ENCODE data around the gene SPOCK1.
"Not testable (repeated sequence)": the region's sequence is repeated elsewhere in the genome, so short reads cannot be mapped to it uniquely, and the experiment has no call there.

The SPOCK1 gene

GRCh38 chr5:137259115-137259514 is 240.0 kb downstream of the SPOCK1 start:
- not testable (repeated sequence) for DNase-seq

GRCh38 chr5:137254119-137255090 is 244.7 kb downstream of the SPOCK1 start:
- DNase-seq, result no peak

- no peak for DNase-seq
Observed at GRCh38 chr5:137252512-137252911, 246.6 kb downstream of the SPOCK1 start.

GRCh38 chr5:137250421-137250820 is 248.7 kb downstream of the SPOCK1 start:
- DNase-seq, result no peak

GRCh38 chr5:137248527-137248926 is 250.6 kb downstream of the SPOCK1 start:
- no peak for DNase-seq

GRCh38 chr5:137245438-137245837 is 253.7 kb downstream of the SPOCK1 start:
- DNase-seq, result no peak

GRCh38 chr5:137240285-137240684 is 258.8 kb downstream of the SPOCK1 start:
- no peak for DNase-seq

GRCh38 chr5:137236849-137237507 is 262.1 kb downstream of the SPOCK1 start:
- no peak for DNase-seq

- DNase-seq, result no peak
Observed at GRCh38 chr5:137236252-137236651, 262.9 kb downstream of the SPOCK1 start.

GRCh38 chr5:137234973-137235943 is 263.9 kb downstream of the SPOCK1 start:
- no peak for DNase-seq

- DNase-seq, result no peak
Observed at GRCh38 chr5:137233726-137234125, 265.4 kb downstream of the SPOCK1 start.

GRCh38 chr5:137233304-137233703 is 265.8 kb downstream of the SPOCK1 start:
- not testable (repeated sequence) for DNase-seq

- no peak for DNase-seq
Observed at GRCh38 chr5:137231540-137231939, 267.6 kb downstream of the SPOCK1 start.

GRCh38 chr5:137228816-137229215 is 270.3 kb downstream of the SPOCK1 start:
- DNase-seq, result no peak

GRCh38 chr5:137226081-137226480 is 273.0 kb downstream of the SPOCK1 start:
- DNase-seq, result no peak

GRCh38 chr5:137223324-137224295 is 275.5 kb downstream of the SPOCK1 start:
- no peak for DNase-seq

- DNase-seq, result no peak
Observed at GRCh38 chr5:137221943-137222342, 277.2 kb downstream of the SPOCK1 start.

- DNase-seq, result no peak
Observed at GRCh38 chr5:137220523-137220927, 278.6 kb downstream of the SPOCK1 start.

- DNase-seq, result no peak
Observed at GRCh38 chr5:137218896-137219295, 280.2 kb downstream of the SPOCK1 start.

GRCh38 chr5:137218471-137218870 is 280.7 kb downstream of the SPOCK1 start:
- no peak for DNase-seq

- DNase-seq, result no peak
Observed at GRCh38 chr5:137217599-137218200, 281.4 kb downstream of the SPOCK1 start.

Measured in stimulated activated CD4-positive, alpha-beta T cell treated with anti-CD3 and anti-CD28 coated beads, Interleukin-2, amount 100 ng/mL, for 48 hours (primary cell).